Skeletal muscle satellite cell (primary cell): ENCODE results near the gene DACT2. TPM values are rescaled to one million over a fixed set of nuclear protein-coding genes. Genes with fewer than 3 reads are reported as not detected.

Experiments used
- H3K27me3 ChIP-seq: 2 replicates; pipeline ENCODE4 v1.7.0; 2013; ENCODE audit warnings: low read length; ENCODE audit not compliant: control insufficient read depth, insufficient read depth
- H3K36me3 ChIP-seq: 2 replicates; pipeline ENCODE4 v1.7.0; 2013; ENCODE audit warnings: mild to moderate bottlenecking, control low read depth, low read length; ENCODE audit not compliant: insufficient read depth
- H3K4me1 ChIP-seq: 2 replicates; pipeline ENCODE4 v1.7.0; 2013; ENCODE audit warnings: low read length; ENCODE audit not compliant: control insufficient read depth, insufficient read depth
- H3K4me2 ChIP-seq: 2 replicates; pipeline ENCODE4 v1.7.0; 2013; ENCODE audit warnings: mild to moderate bottlenecking, low read length
- H3K4me3 ChIP-seq: 2 replicates; pipeline ENCODE4 v1.7.0; 2013; ENCODE audit warnings: low read length
- H3K9ac ChIP-seq: 2 replicates; pipeline ENCODE4 v1.7.0; 2013; ENCODE audit warnings: mild to moderate bottlenecking, low read depth, low read length, moderate library complexity
- H3K9me3 ChIP-seq: replicated peaks from 2 replicates; pipeline ENCODE4 v1.7.0; 2013; ENCODE audit warnings: mild to moderate bottlenecking, control low read depth, low read length
- total RNA-seq: library from RNA; depleted of rRNA; stranded (reverse); fragments of >200 nt; gene quantifications from 2 replicates; pipeline ENCODE4 v1.2.3, GENCODE V29; 2012; rRNA removed

Gene DACT2, protein sequence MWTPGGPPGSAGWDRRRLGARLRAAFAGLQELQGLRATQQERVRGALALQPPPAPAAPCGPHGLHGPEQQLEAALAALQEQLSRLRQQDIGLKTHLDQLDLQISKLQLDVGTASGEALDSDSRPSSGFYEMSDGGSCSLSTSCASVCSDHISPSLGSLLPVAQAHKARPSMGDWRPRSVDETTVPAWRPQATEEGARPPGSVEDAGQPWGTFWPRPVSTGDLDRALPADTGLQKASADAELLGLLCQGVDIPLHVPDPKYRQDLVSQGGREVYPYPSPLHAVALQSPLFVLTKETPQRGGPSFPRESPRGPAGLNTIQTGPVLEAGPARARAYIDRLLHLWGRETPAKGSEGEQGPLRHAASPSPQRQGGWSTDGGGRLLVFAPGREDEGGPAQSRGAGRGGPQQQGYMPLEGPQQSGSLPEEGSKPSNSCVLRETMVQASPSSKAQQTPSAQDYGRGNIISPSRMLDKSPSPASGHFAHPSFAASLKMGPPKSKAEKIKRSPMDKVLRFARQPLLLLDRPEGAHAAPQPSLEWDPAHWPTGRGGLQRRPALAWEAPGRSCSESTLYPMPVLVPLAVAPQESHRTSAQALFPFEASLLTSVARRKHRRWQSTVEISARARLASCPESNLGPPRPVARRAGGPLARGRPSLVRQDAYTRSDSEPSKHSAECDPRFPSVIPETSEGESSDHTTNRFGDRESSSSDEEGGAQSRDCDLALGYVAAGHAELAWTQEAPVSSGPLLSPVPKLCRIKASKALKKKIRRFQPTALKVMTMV
- total RNA-seq = not detected in 2 replicates

- H3K4me2 ChIP-seq = no peak within 1 kb of the TSS
- no peaks in the 10 kb centered on the region for H3K9me3 ChIP-seq
- no peaks in the 10 kb centered on the region for H3K36me3 ChIP-seq
- H3K4me1 ChIP-seq = no peaks in the 10 kb centered on the region
- H3K27me3 ChIP-seq = no peaks in the 10 kb centered on the region
- no peak within 1 kb of the TSS for H3K9ac ChIP-seq
- no peak within 1 kb of the TSS for H3K4me3 ChIP-seq
Measured at GRCh38 chr6:168319279-168320111, at the start of gene DACT2. TSS of gene DACT2 (minus strand) at chr6:168319777. CDS start at chr6:168319633, 144 bp downstream.

DNA sequence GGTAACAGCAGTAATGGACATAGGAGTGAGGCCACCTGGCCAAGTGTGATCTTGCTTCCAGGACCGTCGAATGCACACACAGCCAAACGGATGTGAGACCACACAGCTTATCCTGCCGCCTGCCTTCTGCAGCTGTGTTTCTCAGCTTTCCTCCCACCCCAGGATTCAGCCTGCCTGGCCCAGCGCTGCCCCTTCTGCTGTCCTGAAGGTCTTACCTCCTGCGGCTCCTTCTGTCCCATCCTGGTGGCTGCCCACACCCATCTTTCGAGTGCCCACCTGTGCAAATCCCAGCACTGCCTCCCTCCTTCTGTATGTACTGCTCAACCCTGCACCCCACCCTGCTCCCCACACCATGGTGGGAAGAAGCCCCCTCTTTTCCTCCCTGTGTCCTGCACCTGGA is 49.4 kb upstream of the DACT2 start:
- Histone ChIP-seq H3K4me1 (no peaks in the 10 kb centered on the region), H3K27me3 (no peaks in the 10 kb centered on the region), H3K4me3 (no peak overlapping the region), H3K9ac (no peak overlapping the region), H3K9me3 (peaks cover 16% of the 10 kb centered on the region), H3K4me2 (no peak overlapping the region), H3K36me3 (no peaks in the 10 kb centered on the region)

DNA sequence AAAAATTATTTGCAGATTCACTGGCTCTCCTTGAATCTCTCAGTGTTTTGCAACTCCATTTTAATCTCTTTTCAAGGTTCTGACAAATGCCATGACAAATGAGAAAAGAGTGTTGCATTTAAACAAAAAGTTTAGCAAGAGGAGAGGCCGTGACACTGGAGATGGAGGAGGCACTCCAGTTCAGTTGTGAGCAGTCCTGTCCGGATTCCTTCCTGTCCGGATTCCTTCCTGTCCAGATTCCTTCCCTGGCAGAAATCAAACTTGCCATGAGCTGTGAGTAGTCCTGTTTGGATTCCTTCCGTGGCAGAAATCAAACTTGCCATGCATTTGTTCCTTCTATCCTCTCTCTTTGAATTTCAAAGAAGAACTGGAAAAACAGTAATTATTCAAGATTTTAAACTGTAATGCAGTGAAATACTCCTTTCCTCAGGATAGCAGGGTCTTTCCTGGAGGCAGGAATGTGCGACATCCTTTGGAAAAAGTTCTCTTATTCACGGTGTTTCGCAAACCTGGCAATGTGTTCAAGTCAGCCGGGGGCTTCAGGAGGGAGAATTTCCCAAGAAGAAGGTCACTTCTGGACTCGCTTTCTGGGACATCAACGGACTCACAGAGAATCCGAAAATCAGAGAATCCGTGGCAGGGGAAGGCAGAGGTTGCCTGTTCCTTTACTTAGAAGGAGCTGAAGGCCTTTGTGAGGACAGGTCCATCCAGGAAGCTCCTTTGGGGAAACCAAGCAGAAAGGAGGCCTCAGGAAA is 48.7 kb upstream of the DACT2 start:
- no peaks in the 10 kb centered on the region for H3K36me3 ChIP-seq
- H3K4me2 ChIP-seq = no peak overlapping the region
- no peaks in the 10 kb centered on the region for H3K27me3 ChIP-seq
- H3K4me1 ChIP-seq = no peaks in the 10 kb centered on the region
- H3K4me3 ChIP-seq = no peak overlapping the region
- no peak overlapping the region for H3K9ac ChIP-seq
- peaks cover 12% of the 10 kb centered on the region for H3K9me3 ChIP-seq

DNA sequence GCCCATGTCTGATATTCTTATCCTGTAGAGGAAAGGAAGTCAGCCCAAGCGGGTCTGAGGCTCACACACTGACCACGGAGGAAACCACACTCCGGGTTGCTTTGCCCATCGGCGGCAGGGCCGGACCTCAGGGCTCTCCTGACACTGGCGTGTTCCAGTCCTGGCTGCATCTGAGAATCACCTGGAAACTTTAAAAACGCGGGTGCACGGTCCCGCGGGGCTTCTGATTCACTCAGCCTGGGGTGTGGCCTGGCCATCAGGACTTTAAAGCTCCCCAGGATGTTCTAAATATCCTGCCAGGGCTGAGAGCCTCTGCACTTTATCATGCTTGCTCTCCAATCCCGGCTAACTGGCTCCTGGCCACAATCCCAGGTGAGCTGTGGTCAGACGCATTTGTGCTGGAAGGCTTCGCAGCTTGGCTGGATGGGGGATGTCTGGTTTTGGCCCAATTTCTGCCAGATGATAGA is 47.7 kb upstream of the DACT2 start:
- Histone ChIP-seq H3K9me3 (peaks cover 9% of the 10 kb centered on the region), H3K36me3 (no peaks in the 10 kb centered on the region)

GRCh38 chr6:168366473-168366872 is 46.9 kb upstream of the DACT2 start:
- H3K4me3 ChIP-seq = no peak overlapping the region
- no peaks in the 10 kb centered on the region for H3K4me1 ChIP-seq
- no peaks in the 10 kb centered on the region for H3K36me3 ChIP-seq
- peaks cover 12% of the 10 kb centered on the region for H3K9me3 ChIP-seq
- no peaks in the 10 kb centered on the region for H3K27me3 ChIP-seq
- no peak overlapping the region for H3K9ac ChIP-seq
- no peak overlapping the region for H3K4me2 ChIP-seq

More for the DNA sequence above, 47.7 kb upstream of the DACT2 start:
- H3K4me3 ChIP-seq = no peak overlapping the region
- H3K9ac ChIP-seq = no peak overlapping the region
- H3K4me2 ChIP-seq = no peak overlapping the region
- H3K4me1 ChIP-seq = no peaks in the 10 kb centered on the region
- H3K27me3 ChIP-seq = no peaks in the 10 kb centered on the region

- Histone ChIP-seq H3K4me3 (no peak overlapping the region), H3K4me1 (no peaks in the 10 kb centered on the region), H3K9ac (no peak overlapping the region), H3K4me2 (no peak overlapping the region), H3K9me3 (peaks cover 16% of the 10 kb centered on the region), H3K27me3 (no peaks in the 10 kb centered on the region), H3K36me3 (no peaks in the 10 kb centered on the region)
Measured at GRCh38 chr6:168365422-168366165, 46.0 kb upstream of the DACT2 start.

GRCh38 chr6:168364793-168365421 is 45.3 kb upstream of the DACT2 start:
- H3K9ac ChIP-seq = no peak overlapping the region
- H3K36me3 ChIP-seq = no peaks in the 10 kb centered on the region
- H3K4me3 ChIP-seq = no peak overlapping the region
- no peaks in the 10 kb centered on the region for H3K4me1 ChIP-seq
- H3K9me3 ChIP-seq = peaks cover 16% of the 10 kb centered on the region
- H3K27me3 ChIP-seq = no peaks in the 10 kb centered on the region
- H3K4me2 ChIP-seq = no peak overlapping the region

DNA sequence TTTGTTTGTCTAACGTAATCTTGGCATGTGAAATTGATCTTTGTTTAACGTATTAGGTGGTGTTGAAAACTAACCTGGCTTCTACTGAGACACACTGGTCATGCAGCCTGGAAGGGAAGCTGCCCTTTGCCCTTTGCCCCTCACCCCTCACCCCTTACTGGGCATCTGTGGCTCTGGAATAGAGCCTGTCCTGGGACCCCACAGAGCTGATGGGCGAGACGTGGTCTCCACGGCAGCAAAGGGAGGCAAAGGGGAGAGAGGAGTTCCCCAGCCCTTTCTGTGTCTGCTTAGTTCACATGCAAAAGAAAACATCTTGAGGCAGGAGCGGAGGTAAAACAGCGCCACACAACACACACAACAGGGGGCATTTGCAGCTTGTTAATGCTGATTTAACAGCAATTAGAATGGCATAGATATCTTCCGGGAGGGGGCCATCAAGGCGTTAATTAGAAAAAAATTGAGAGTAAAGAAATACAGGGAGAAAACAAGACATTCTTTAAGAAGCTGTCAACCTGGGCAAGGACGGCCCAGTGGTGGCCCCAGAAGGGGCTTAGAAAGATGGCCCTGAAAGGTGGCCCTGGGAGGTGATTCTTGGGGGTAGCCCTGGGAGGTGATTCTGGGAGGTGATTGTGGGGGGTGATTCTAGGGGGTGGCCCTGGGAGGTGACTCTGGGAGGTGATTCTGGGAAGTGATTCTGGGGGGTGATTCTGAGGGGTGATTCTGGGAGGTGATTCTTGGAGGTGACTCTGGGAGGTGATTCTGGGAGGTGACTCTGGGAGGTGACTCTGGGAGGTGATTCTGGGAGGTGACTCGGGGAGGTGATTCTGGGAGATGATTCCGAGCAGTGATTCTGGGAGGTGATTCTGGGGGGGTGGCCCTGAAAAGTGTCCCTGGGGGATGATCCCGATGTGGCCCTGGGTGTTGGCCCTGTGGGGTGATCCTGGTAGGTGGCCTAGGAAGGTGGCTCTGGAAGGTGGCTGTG is 44.5 kb upstream of the DACT2 start:
- no peaks in the 10 kb centered on the region for H3K36me3 ChIP-seq
- peaks cover 15% of the 10 kb centered on the region for H3K9me3 ChIP-seq
- no peak overlapping the region for H3K4me2 ChIP-seq
- no peaks in the 10 kb centered on the region for H3K4me1 ChIP-seq
- no peak overlapping the region for H3K4me3 ChIP-seq
- H3K27me3 ChIP-seq = no peaks in the 10 kb centered on the region
- no peak overlapping the region for H3K9ac ChIP-seq

- no peaks in the 10 kb centered on the region for H3K27me3 ChIP-seq
- H3K9ac ChIP-seq = no peak overlapping the region
- H3K4me1 ChIP-seq = no peaks in the 10 kb centered on the region
- H3K4me3 ChIP-seq = no peak overlapping the region
- H3K9me3 ChIP-seq = peaks cover 7% of the 10 kb centered on the region
- no peaks in the 10 kb centered on the region for H3K36me3 ChIP-seq
- no peak overlapping the region for H3K4me2 ChIP-seq
Measured at GRCh38 chr6:168363302-168363701, 43.7 kb upstream of the DACT2 start.
